HG02852 (cell line): ENCODE measurements around the gene LILRA6.
"Not testable (repeated sequence)": the region's sequence is repeated elsewhere in the genome, so short reads cannot be mapped to it uniquely, and the experiment has no call there.

Source experiments
- ATAC-seq: cut with Tn5 transposase; IDR thresholded peaks from one replicate; pipeline ENCODE4 v1.9.1; 2021; ENCODE audit warnings: mild to moderate bottlenecking, moderate library complexity; ENCODE audit not compliant: unreplicated experiment

The LILRA6 gene

DNA sequence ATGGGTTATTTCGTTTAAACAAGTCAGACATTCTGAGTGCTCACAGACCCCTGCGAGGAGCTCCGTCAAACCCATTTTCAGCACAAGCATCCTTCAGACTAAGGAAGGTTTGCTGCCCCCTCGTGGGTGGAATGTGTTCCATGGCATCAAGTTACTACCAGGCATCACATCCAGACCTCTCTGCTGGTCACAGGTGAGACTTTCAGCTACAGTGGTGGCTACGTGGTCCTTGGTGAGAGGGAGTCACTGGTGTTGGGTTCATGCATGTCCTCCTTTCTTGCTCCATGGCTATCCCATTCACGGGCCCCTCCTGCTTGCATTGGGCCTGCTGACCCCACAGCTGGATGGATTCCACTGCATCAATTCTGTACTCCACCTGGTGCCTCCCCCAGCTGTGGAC lies 23.5 kb upstream of the LILRA6 start:
- ATAC-seq, result no peak

DNA sequence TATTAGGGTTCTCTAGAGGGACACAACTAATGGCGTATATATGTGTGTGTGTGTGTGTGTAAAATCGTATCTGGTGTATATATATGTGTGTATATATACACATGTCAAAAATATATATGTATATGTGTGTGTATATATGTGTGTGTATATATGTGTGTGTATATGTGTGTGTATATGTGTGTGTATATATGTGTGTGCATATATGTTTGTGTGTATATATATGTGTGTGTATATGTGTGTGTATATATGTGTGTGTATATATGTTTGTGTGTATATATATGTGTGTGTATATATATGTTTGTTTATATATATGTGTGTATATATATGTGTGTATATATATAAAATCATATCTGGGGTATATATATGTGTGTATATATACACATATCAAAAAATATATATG lies 19.9 kb upstream of the LILRA6 start:
- ATAC-seq, result no peak

DNA sequence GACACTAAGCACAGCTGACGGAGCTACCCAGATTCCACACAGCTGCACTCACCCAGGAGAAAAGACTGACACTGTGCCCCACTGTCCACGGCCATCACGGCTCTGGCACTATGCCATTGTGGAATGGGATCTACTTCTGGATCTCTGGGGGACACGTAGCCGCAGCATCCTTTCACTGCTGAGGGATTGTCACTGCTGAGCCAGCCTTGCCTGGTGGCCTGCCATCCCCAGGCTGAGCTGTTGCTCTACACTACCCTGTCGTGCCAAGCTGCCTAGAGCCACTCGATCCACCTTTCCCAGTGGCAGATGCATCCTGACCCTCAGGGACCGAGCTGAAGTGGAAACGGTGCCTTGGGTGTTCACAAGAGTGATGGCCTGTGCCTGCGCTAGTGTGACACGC lies 19.5 kb upstream of the LILRA6 start:
- no peak for ATAC-seq

DNA sequence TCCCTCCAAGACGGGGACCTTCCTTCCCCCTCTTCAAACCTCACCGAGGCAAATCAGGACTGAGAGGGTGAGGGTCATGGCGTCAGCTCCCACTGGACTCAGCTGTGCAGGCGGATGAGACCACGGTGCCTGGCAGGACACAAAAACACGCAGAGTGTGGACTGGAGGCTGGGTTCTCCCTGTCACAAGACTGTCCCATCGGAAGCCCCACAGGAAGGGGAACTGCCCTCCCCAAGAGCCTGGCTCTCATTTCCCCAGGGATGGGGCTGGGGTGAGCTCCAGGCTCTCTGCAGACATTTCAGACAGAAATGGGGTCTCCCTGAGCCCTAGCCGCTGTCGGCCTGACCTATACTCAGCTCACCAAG lies 14.5 kb upstream of the LILRA6 start, which contains the start of gene LILRB5:
LILRB5 (minus strand) TSS at position 158 of the 365 bp plus-strand sequence; CDS start at position 78, 80 bp downstream.
- ATAC-seq, result no peak

DNA sequence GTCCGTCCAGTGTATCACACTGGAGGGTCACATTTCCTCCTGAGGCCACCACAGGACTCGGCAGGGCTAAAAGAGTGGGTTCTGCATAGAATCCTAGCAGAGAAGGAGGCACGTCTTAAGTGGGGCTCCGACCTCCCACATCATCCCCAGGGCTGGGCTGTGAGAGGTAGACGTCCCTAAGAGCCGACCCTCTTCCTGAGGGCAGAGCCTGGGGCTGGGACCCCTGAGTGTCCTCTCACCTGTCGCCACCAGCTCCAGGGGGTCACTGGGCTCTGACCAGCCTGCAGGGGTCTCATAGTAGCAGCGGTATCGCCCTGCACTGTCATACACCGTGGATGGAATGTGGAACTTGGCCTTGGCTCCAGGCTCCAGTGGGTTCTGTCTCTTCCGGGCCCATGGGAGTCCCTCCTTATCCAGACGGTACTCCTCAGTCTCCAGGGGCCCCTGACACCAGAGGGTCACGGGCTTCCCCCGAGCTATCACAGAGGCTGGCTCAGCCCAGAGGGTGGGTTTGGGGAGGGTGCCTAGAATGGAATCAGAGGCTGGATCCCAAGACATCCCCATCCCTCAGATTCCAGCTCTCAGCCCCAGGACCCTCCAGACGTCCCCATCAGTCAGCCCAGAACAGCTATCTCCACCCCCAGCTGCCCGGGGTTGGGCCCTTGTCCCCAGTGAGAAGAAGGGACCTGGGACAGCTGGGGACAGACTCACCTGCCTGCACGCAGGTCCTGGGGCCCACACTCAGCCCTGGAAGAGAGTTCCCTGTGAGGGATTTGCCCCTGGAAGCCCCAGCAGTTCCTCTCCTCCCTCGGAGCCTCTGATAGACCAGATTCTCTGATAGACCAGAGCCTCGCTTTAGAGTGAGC lies 13.9 kb upstream of the LILRA6 start:
- no peak for ATAC-seq

DNA sequence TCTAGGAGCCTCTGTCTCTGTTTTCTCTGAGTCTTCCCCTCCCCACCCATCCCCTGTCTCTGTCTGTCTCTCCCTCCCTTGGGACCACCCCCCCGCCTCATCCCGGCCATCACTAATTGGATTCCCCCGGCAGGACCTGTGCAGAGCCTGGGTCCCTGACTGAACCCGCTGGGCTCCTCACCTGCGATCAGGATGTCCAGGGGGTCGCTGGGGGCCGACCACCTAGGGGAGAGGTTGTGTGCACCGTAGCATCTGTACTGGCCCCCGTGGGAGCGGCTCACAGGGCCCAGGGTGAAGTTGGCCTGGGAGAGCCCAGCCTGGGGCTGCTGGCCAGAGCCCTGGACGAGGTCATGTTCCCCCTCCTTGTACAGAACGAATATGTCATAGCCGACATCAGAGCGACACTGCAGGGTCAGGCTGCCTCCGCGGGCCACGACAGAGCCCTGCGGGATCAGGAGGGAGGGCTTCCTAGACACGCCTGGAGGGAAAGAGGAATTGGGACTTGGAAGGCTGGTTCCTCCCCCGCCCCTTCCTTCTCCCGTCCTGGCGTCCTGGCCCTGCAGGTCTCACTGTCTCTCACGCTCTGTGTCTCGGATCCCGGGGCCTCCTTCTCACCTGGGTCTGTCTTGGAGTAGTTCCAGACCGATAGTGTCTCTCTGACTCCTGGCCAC lies 12.7 kb upstream of the LILRA6 start:
- no peak for ATAC-seq

DNA sequence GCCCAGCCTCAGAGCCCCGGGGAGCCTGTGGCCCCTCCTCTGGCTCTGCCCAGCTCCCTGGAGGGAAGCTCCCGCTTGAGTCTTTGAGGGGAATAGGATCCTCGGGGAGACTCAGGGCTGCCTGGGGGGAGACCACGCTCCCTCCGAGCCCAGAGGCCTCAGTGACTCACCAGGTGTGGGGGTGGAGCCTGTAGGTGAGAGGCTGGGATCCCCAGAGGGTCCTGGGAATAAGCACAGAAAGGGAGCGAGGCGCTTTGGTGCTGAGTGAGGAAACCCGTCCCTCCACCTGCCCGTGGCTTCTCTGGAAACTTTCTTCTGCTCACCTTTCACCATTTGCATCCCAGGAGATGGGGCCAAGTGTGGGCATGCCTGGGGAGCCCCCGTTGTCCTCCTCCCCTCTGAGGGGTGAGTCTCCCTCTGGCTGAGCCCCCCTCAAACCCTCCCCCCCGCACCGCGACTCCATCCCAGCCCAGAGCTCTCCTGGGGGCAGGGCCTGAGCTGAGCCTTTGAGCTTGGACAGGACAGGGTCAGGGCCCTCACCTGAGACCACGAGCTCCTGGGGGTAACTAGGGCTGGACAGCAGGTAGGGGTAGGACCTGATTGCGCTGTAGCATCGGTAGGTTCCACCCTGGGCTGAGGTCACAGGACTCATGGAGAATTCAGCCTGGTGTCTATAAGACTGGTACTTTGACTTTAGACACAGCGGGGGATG lies 11.8 kb upstream of the LILRA6 start:
- ATAC-seq, result no peak

DNA sequence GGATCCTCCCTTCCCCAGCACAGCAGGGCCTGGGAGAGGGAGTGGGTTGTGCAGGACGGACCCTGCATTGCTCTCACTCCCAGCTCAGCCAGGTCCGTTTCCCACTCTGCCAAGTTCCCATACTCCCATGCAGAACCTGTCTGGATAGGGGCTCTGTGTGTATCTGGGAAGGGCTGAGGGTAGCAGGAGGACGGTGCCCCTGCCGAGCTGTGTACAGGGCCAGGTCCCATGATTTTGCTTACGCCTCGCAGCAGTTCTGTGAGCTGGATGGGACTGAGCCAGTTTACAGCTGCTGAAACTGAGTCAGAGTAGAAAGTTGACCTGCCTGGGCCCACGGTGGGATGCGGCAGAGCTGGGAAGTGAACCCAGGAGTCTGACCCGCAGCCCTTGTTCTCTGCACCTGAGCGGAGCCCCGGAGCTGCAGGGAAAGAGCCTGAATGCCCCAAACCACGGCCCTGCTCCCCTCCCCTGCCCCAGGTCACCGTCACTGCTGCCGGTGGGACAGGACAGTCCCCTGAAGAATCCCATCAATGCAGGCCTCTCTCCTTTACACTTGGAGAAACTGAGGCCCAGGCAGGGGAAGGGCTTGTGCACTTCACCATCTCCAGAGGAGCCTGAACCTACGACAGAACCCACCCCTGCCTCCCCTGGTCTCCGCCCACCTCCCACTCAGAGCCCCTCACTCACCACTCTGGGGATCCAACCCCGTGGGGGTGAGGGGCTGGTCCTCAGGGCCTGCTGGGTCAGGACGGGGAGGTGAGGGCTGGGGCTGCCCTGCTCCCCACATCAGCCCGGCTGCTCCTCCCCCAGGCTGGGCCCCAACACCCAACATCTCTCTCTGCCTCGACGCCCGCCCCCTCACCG lies 11.0 kb upstream of the LILRA6 start:
- no peak for ATAC-seq

DNA sequence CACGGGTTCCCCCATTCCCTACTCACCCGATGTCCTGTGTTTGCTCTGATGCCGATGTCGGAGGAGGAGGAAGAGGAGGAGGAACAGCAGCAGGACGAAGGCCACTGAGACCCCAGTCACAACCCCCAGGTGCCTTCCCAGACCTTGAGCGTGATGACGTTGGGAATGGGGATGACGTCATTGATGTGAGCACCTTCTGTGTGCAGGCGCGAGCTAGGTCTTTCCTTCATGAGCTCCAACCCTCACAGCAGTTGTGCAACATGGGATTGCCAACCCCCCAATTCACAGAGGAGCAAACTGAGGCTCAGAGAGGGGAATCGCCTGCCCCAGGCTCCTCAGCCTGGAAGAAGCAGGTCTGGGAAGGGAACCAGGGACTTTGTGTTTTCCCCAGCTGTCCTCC lies 10.3 kb upstream of the LILRA6 start:
- no peak for ATAC-seq

DNA sequence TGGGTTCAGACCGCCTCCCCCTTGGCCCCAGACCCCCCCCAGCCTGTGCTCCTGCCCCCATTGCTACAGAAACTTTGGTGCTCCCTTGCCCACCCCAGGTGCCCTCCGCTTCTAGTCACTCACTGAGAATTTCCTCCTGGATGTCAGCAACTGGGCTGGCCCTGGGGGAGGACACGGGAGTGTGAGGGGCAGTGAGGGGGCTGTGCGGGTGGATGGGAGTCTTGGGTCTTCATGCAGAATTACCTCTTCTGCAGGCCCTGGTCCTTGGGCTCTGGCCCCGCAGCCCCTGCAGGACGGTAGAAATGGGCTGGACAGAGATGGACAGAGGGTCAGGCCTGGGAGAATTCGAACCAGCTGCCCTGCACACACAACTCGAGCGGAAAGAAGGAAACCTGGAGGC lies 9.7 kb upstream of the LILRA6 start:
- no peak for ATAC-seq

DNA sequence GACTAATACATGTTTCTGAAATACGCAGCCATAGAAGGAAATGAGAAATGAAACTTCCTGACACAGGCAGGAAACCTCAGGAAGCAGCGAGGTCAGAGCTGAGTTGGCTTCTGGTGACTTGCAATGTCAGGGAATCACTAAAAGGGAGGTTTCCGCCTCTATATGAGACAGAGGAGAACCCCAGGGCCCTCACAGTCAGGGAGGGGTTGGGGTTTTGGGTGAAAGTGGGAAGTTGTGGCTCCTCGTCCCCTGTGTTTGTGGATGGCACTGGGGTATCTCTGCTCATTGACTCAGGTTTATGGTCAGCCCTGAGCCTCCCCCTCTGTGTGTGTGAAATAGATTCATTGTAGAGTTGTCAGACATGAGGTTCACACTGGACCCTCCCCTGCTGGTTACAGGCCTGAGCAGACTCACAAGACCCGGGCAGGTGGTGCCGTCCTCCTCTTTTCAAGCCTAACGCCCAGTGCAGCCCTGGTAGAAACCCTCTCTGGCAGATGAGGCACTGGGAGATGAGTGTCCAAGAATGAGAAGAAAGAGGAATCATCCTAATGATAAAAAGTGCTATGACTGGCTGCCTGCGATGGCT lies 5.5 kb upstream of the LILRA6 start:
- no peak for ATAC-seq

DNA sequence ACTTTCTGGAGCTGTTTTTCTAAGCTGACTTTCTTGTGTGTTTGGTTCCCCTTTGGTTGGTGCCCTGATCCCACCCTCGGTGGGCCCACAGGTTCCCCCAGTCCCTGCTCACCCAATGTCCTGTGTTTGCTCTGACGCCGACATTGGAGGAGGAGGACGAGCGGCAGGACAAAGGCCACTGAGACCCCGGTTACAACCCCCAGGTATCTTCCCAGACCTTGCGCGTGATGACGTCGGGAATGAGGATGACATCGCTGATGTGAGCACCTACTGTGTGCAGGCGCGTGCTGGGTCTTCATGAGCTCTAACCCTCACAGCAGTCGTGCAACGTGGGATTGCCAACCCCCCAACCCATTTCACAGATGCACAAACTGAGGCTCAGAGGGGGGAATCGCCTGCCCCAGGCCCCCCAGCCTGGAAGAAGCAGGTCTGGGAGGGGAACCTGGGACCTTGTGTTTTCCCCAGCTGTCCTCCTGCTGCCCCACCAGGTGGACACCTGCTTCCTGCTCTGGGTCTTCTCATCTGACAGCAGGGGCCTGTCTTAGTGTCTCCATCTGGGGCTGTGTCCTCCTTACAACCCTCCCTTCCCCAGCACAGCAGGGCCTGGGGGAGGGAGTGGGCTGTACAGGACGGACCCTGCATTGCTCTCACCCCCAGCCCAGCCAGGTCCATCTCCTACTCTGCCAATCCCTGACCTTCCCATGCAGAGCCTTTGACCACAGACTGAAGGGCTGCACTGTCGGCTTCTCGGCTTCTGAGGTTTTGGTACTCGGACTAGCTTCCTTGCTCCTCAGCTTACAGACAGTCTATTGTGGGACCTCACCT lies 4.7 kb upstream of the LILRA6 start:
- ATAC-seq, result no peak

DNA sequence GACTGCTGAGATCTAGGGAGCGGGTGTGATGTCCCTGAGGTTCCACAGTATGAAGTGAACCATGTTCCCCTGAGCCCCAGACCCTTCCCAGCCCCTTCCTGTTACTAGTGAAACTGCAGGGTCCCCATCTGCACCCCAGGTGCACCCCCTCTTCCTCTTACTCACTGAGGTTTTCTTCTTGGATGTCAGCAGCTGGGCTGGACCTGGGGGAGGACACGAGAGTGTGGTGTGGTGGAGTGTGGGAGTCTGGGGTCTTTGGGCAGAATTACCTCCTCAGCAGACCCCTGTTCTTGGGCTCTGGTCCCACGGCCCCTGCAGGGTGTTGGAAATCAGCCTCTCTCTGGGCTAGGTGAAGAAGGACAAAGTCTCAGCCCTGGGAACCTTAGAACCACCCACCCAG lies 3.3 kb upstream of the LILRA6 start:
- ATAC-seq, result no peak

DNA sequence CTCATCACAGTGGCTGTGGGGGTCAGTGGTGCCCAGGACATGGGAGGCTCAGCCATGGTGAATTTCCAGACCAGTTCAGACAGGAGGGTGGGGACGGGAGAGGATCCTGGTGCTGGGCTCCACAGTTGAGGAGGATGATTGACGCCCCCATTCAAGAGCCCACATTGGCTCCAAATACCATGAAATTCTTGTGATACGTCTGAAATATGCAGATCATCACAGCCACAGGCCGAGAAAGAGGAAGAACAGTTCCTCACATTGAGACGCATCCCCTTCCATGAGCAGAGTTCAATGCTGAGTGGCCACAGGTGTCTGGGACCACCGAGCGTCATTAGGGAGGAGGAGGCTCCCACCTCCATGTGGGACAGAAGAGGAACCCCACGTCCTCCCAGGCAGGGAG lies 1.2 kb upstream of the LILRA6 start:
- not testable (repeated sequence) for ATAC-seq

DNA sequence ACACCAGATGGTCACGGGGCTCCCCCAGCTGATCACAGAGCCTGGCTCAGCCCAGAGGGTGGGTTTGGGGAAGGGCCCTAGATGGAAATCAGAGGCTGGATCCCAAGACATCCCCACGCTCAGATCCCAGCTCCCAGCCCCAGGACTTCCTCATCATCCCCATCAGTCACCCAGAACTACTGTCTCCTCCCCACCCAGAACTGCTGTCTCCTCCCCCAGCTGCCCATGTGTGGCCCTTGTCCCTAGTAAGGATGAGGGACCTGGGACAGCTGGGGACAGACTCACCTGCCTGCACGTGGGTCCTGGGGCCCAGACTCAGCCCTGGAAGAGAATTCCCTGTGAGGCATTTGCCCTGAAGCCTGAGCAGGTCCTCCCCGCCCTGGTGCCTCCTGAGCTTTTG lies 356 bp downstream of the LILRA6 start:
- not testable (repeated sequence) for ATAC-seq

DNA sequence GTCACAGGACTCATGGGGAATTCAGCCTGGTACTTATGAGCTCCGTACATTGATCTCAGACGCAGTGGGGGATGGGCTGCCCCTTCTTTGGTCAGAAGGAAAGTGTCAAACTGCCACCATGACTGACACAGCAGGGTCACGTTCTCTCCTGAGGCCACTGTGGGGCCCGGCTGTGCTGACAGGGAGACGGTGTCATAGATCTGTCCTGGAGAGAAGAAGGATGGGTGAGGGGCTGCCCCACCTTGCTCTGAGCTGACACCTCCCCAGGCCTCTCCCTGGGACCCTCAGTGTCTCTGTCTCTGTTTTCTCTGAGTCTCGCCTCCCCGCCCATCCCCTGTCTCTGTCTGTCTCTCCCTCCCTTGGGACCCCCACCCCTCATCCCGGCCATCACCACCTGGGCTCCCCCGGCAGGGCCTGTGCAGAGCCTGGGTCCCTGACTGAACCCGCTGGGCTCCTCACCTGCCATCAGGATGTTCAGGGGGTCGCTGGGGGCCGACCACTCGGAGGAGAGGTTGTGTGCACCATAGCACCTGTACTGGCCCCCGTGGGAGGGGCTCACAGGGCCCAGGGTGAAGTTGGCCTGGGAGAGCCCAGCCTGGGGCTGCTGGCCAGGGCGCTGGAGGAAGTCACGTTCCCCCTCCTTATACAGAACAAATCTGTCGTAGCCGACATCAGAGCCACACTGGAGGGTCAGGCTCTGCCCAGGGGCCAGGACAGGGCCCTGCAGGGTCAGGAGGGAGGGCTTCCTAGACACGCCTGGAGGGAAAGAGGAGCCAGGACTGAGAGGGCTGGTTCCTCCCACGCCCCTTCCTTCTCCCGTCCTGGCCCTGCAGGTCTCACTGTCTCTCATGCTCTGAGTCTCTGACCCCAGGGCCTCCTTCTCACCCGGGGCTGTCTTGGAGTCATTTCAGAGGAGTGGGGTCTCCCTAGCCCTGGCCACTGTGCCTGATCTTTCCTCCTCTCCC lies 1.9 kb downstream of the LILRA6 start:
- not testable (repeated sequence) for ATAC-seq

DNA sequence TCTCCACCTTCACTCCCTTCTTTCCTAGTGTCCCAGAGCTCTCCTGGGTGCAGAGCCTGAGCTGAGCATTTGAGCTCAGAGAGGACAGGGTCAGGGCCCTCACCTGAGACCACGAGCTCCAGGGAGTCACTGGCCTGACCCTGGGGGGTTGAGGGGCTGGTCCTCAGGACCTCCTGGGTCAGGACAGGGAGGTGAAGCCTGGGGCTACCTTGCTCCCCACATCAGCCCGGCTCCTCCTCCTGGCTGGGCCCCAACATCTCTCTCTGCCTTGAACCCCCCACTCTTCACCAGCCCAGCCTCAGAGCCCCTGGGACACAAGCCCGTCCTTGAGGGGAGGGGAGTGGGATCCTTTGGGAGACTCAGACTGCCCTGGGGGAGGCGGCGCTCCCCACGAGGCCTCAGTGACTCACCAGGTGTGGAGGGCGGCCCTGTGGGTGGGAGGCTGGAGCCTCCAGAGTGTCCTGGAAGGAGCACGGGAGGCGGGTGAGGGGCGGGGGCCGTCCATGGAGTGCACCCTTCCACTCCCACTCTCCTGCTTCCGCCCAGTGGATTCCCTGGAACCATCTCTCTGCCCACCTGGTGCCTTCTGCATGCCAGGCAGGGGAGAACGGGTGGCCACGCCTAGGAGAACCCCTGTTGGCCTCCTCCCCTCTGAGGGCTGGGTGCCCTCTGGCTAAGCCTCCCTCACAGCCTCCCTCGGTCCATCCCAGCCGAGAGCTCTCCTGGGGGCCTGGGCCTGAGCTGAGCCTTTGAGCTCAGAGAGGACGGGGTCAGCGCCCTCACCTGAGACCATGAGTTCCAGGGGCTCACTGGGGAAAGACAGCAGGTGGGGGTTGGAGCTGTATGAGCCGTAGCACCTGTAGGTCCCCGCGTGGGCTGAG lies 2.9 kb downstream of the LILRA6 start:
- not testable (repeated sequence) for ATAC-seq
